ENCODE data around the gene ZBTB46.
"Not testable (repeated sequence)": the region's sequence is repeated elsewhere in the genome, so short reads cannot be mapped to it uniquely, and the experiment has no call there.

Gene ZBTB46

GRCh38 chr20:63734946-63735858, 95.9 kb downstream of the ZBTB46 start:
- Histone ChIP-seq H3K27me3 (ENCODE audit: control insufficient read depth, insufficient read depth, low read length) (peaks cover 10% of the 10 kb centered on the region), H3K4me3 (ENCODE audit: low read depth, low read length) (no peak overlapping the region), H3K9ac (ENCODE audit: low read length) (no peak overlapping the region), H3K9me3 (ENCODE audit: control insufficient read depth, insufficient read depth, low read depth, low read length) (no peaks in the 10 kb centered on the region), H3K27ac (ENCODE audit: low read depth, low read length) (no peak overlapping the region), H3K36me3 (ENCODE audit: control insufficient read depth, insufficient read depth, low read length) (peaks cover 44% of the 10 kb centered on the region), H3K4me1 (ENCODE audit: control insufficient read depth, insufficient read depth, low read length) (peaks cover 13% of the 10 kb centered on the region)

DNA sequence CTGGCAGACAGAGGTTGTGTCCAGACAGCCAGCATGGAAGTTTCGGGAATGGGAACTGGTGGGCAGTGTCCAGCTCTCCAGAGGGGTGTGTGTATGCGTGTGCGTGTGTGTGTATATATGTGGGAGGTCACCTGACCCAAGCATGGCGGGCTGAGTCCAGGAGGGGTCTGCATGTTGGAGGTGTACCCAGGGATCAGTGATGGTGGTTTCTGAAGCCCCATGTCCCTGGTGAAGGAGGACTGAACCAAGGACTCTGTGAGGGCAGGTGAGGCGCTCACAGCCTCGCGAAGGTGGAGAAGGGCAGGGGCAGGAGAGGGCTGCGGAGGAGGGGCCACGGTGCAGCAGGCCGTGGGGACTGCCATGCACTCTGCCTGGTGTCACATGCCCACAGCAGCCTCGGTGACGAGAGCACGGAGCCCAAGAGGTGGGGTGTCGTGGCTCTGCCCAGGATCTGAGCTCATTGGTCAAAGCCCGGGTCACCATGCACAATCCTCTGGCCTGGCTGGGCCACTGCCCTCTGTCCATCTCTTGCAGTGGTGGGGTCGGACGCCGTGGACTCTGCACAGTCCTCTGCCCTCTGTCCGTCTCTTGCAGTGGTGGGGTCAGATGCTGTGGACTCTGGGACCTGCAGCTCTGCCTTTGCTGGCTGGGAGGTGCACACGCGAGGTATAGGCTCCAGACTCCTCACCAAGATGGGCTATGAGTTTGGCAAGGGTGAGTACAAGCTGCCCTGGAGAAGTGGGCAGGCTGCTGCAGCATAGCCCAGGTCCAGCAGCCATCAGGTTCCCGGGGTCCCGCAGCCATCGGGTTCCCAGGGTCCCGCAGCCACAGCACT, 96.7 kb downstream of the ZBTB46 start:
- Histone ChIP-seq H3K4me1 (ENCODE audit: control insufficient read depth, insufficient read depth, low read length) (peaks cover 13% of the 10 kb centered on the region), H3K9me3 (ENCODE audit: control insufficient read depth, insufficient read depth, low read depth, low read length) (no peaks in the 10 kb centered on the region), H3K27me3 (ENCODE audit: control insufficient read depth, insufficient read depth, low read length) (peaks cover 10% of the 10 kb centered on the region), H3K4me3 (ENCODE audit: low read depth, low read length) (no peak overlapping the region), H3K9ac (ENCODE audit: low read length) (no peak overlapping the region), H3K27ac (ENCODE audit: low read depth, low read length) (no peak overlapping the region), H3K36me3 (ENCODE audit: control insufficient read depth, insufficient read depth, low read length) (peaks cover 48% of the 10 kb centered on the region)

DNA sequence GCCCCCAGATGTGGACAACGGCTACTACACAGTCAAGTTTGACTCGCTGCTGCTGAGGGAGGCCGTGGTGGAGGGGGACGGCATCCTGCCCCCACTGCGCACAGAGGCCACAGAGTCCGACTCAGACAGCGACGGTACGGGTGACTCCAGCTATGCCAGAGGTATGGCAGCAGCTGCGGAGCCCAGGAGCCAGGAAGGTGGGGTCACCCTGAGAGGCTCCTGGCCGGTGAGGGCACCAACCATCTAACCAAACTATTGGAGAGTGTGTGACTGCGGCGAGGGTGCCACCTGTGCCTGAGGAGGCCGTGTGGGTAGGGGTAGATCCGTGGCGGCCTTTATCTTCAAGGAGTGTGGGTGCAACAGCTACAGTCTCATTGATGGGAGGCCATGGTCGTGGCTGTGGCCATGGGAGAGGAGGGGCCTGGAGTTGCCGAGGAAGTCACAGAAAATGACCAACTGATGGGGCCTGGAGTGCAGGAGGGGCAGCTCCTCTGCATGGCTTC, 97.4 kb downstream of the ZBTB46 start:
- Histone ChIP-seq H3K9me3 (ENCODE audit: control insufficient read depth, insufficient read depth, low read depth, low read length) (no peaks in the 10 kb centered on the region), H3K36me3 (ENCODE audit: control insufficient read depth, insufficient read depth, low read length) (peaks cover 48% of the 10 kb centered on the region), H3K27ac (ENCODE audit: low read depth, low read length) (no peak overlapping the region), H3K4me1 (ENCODE audit: control insufficient read depth, insufficient read depth, low read length) (peaks cover 12% of the 10 kb centered on the region), H3K27me3 (ENCODE audit: control insufficient read depth, insufficient read depth, low read length) (peaks cover 10% of the 10 kb centered on the region), H3K4me3 (ENCODE audit: low read depth, low read length) (no peak overlapping the region), H3K9ac (ENCODE audit: low read length) (no peak overlapping the region)

DNA sequence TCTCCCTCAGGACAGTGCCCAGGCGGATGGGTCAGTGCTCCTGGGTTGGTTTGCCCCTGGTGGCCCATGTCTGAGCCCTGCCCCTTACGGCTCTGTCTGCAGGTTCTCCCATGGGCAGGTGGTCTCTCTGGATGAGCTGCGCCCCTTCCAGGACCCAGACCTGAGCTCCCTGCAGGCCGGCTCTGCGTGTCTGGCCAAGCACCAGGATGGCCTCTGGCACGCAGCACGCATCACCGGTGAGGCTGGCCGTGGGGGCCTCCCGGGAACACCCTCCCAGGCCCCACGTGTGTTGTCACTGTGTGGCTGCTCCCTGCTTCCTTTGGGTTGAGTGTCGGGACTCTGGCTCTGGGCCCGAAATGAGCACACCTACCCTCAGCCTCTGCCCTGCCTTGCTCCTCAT, 97.9 kb downstream of the ZBTB46 start:
- no peak overlapping the region for H3K27ac ChIP-seq (ENCODE audit: low read depth, low read length)
- H3K9ac ChIP-seq (ENCODE audit: low read length), result no peak overlapping the region
- no peak overlapping the region for H3K4me3 ChIP-seq (ENCODE audit: low read depth, low read length)
- H3K36me3 ChIP-seq (ENCODE audit: control insufficient read depth, insufficient read depth, low read length), result peaks cover 48% of the 10 kb centered on the region
- H3K27me3 ChIP-seq (ENCODE audit: control insufficient read depth, insufficient read depth, low read length), result peaks cover 8% of the 10 kb centered on the region
- H3K9me3 ChIP-seq (ENCODE audit: control insufficient read depth, insufficient read depth, low read depth, low read length), result no peaks in the 10 kb centered on the region
- peaks cover 7% of the 10 kb centered on the region for H3K4me1 ChIP-seq (ENCODE audit: control insufficient read depth, insufficient read depth, low read length)

- H3K36me3 ChIP-seq (ENCODE audit: control insufficient read depth, insufficient read depth, low read length), result peaks cover 48% of the 10 kb centered on the region
- H3K9ac ChIP-seq (ENCODE audit: low read length), result no peak overlapping the region
- no peak overlapping the region for H3K4me3 ChIP-seq (ENCODE audit: low read depth, low read length)
- no peak overlapping the region for H3K27ac ChIP-seq (ENCODE audit: low read depth, low read length)
- peaks cover 5% of the 10 kb centered on the region; the same call in 1 of the 2 replicates for H3K4me1 ChIP-seq (ENCODE audit: control insufficient read depth, insufficient read depth, low read length)
- H3K9me3 ChIP-seq (ENCODE audit: control insufficient read depth, insufficient read depth, low read depth, low read length), result no peaks in the 10 kb centered on the region
- peaks cover 6% of the 10 kb centered on the region for H3K27me3 ChIP-seq (ENCODE audit: control insufficient read depth, insufficient read depth, low read length)
Measured at GRCh38 chr20:63732118-63733095, 98.7 kb downstream of the ZBTB46 start.

DNA sequence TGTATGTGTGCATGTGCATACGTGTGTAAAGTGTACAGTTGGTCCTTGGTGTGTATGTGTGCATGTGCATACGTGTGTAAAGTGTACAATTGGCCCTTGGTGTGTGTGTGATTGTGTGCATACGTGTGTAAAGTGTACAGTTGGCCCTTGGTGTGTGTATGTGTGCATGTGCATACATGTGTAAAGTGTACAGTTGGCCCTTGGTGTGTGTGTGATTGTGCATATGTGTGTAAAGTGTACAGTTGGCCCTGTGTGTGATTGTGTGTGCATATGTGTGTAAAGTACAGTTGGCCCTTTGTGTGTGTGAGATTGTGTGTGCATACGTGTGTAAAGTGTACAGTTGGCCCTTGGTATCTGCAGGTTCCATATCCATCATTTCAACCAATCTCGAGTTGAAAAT, 99.7 kb downstream of the ZBTB46 start:
- Histone ChIP-seq H3K9ac (ENCODE audit: low read length) (no peak overlapping the region), H3K9me3 (ENCODE audit: control insufficient read depth, insufficient read depth, low read depth, low read length) (no peaks in the 10 kb centered on the region), H3K4me1 (ENCODE audit: control insufficient read depth, insufficient read depth, low read length) (no peaks in the 10 kb centered on the region), H3K36me3 (ENCODE audit: control insufficient read depth, insufficient read depth, low read length) (peaks cover 52% of the 10 kb centered on the region), H3K27me3 (ENCODE audit: control insufficient read depth, insufficient read depth, low read length) (no peaks in the 10 kb centered on the region; the same call in 1 of the 2 replicates), H3K27ac (ENCODE audit: low read depth, low read length) (no peak overlapping the region), H3K4me3 (ENCODE audit: low read depth, low read length) (no peak overlapping the region)

- not testable (repeated sequence) for H3K27me3 ChIP-seq (ENCODE audit: control insufficient read depth, insufficient read depth, low read length); H3K27ac ChIP-seq (ENCODE audit: low read depth, low read length); H3K4me1 ChIP-seq (ENCODE audit: control insufficient read depth, insufficient read depth, low read length); H3K4me3 ChIP-seq (ENCODE audit: low read depth, low read length); H3K9me3 ChIP-seq (ENCODE audit: control insufficient read depth, insufficient read depth, low read depth, low read length); H3K9ac ChIP-seq (ENCODE audit: low read length)
- peaks cover 41% of the 10 kb centered on the region for H3K36me3 ChIP-seq (ENCODE audit: control insufficient read depth, insufficient read depth, low read length)
Measured at GRCh38 chr20:63730189-63730733, 100.8 kb downstream of the ZBTB46 start.

GRCh38 chr20:63722967-63723622, 108.0 kb downstream of the ZBTB46 start:
- not testable (repeated sequence) for H3K9me3 ChIP-seq (ENCODE audit: control insufficient read depth, insufficient read depth, low read depth, low read length); H3K27me3 ChIP-seq (ENCODE audit: control insufficient read depth, insufficient read depth, low read length); H3K27ac ChIP-seq (ENCODE audit: low read depth, low read length); H3K4me1 ChIP-seq (ENCODE audit: control insufficient read depth, insufficient read depth, low read length); H3K4me3 ChIP-seq (ENCODE audit: low read depth, low read length); H3K9ac ChIP-seq (ENCODE audit: low read length)
- peaks cover 30% of the 10 kb centered on the region for H3K36me3 ChIP-seq (ENCODE audit: control insufficient read depth, insufficient read depth, low read length)

- Histone ChIP-seq H3K27me3 (ENCODE audit: control insufficient read depth, insufficient read depth, low read length) (no peaks in the 10 kb centered on the region), H3K9me3 (ENCODE audit: control insufficient read depth, insufficient read depth, low read depth, low read length) (no peaks in the 10 kb centered on the region), H3K27ac (ENCODE audit: low read depth, low read length) (no peak overlapping the region), H3K4me1 (ENCODE audit: control insufficient read depth, insufficient read depth, low read length) (no peaks in the 10 kb centered on the region), H3K36me3 (ENCODE audit: control insufficient read depth, insufficient read depth, low read length) (peaks cover 41% of the 10 kb centered on the region), H3K9ac (ENCODE audit: low read length) (no peak overlapping the region), H3K4me3 (ENCODE audit: low read depth, low read length) (no peak overlapping the region)
Measured at GRCh38 chr20:63718996-63719395, 112.1 kb downstream of the ZBTB46 start.

GRCh38 chr20:63714858-63715257, 116.2 kb downstream of the ZBTB46 start:
- Histone ChIP-seq H3K9me3 (ENCODE audit: control insufficient read depth, insufficient read depth, low read depth, low read length) (no peaks in the 10 kb centered on the region), H3K36me3 (ENCODE audit: control insufficient read depth, insufficient read depth, low read length) (peaks cover 52% of the 10 kb centered on the region)

More at GRCh38 chr20:63714858-63715257, 116.2 kb downstream of the ZBTB46 start:
- Histone ChIP-seq H3K9ac (ENCODE audit: low read length) (no peak overlapping the region), H3K4me3 (ENCODE audit: low read depth, low read length) (no peak overlapping the region), H3K27me3 (ENCODE audit: control insufficient read depth, insufficient read depth, low read length) (no peaks in the 10 kb centered on the region), H3K27ac (ENCODE audit: low read depth, low read length) (no peak overlapping the region), H3K4me1 (ENCODE audit: control insufficient read depth, insufficient read depth, low read length) (no peaks in the 10 kb centered on the region)

Measured in HUES6 (cell line).